Cerebellar cortex (tissue), 1 donor: Measurements from ENCODE around the gene GRAMD2A.

Source experiments
- DNase-seq: peaks from one replicate; pipeline ENCODE4 v3.0.0-alpha.2; 2015; ENCODE audit warnings: low spot score

Gene GRAMD2A

DNA sequence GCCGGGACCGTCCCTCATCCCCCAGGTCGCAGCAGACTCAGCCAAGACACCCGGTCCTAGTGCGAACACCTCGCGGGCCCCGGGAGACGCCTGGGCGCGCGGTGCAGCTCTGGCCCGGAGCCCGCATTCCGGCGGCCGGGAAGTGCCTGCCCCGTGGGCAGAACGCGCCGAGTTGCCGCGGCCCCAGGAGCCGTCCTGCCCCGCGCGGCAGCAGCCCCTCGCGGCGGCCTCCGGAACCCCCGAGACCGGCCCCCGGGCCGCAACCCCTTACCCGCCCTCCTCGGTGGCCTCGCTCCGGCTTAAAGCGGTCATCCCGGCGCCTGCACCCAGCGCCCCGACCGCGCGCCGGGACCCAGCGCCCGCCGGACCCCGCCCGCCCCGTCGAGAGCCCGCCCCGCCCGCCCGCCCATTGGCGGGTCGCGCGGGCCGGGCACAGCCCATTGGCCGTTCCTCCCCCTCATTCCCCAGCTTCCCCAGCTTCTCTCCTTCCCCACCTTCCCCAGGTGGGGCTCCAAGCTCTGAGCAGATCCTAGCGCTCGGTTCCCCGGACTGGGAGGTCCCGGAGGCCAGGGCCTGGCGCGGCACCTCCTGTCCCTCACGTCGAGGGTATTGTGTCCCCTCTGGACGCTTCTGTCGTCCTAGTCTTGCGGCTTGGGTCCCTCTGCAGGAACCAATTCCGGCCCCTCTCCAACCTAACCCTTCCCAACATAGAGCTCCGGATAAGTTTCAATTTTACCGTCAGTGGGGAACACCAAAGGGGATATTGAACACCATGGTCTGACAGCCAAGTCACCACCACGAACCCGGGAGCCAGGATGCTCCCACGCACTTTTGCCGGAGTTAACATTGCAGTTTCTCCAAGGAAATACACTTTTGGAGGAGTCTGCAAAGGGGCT is at the start of gene GRAMD2A:
Gene GRAMD2A, minus strand, starts transcription at position 328 of the 896 bp plus-strand sequence.
- no peak for DNase-seq

DNA sequence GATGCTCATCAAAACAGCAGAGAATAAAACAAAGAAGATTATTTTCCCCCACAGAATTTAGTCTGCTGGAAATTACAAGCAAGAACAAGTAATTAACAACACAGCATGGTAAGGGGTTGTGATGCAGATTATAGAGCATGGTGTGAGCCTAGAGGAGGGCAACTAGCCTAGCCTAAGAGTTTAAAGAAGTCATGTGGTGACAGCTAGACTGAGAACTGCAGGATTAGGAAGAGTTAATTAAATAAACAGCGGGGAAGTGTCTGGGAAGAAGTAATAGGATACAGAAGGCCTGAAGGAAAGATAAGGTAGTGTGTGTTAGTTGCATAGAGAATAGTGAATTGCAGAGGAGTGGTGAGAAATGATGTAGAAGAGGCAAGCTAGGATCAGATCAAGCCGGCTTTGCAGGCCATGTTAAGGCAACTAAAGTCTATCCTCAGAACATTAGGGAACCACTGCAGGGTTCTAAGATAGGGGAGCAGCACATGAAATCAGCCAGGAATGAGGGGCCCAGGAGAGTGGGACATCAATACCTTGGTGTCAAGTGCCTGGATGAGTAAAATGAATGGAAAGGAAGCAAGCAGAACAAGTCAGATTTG is 45.3 kb upstream of the GRAMD2A start:
- DNase-seq, result peak; percentile 38

DNA sequence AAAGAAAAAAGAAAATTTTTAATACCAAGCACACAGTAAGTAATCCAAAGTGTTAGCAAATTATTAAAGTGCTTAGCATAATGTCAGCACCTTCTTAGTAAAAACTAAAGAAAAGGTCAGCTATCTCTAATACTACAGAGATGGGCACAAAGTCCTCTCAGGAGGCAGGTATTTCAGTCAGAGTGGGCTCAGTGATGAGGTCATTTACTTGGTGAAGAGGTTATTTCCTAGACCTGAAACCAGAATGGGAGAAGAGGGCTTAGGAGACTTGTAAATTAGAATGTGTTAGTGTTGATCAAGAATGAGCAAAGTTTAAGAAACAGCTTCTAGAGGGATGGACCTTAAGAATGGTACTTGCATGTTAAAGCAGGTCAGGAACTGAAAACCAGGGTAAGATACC is 42.1 kb upstream of the GRAMD2A start:
- no peak for DNase-seq

DNA sequence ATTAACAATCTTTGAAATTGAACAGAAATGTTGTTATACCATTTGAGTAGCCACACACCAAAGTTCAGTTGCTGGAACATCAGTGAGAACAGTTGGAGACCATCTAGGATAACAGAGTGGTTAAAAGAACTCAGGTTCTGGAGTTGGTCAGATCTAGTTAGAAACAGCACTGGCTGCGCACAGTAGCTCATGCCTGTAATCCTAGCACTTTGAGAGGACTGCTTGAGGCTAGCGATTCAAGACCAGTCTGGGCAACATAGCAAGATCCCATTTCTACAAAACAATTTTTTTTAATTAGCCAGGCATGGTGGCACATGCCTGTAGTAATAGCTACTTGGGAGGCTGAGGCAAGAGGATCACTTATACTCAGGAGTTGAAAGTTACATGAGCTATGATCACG is 41.0 kb upstream of the GRAMD2A start:
- no peak for DNase-seq

DNA sequence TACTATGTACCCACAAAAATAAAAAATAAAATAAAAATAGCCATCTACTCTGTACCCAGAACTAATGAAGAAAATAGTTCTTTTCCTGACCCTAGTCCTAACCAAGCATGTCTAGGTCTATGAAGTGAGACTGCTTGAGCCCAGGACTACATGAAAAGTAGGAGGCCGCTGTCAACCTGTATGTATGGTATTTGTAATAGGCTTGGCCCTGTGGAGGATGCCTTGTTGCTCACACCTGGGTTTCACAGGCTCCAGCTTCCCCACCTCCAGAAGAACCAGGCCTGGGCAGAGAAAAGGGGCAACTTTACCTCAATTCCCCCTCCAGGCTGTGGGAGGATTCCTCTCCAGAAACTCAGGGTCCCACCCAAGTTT is 40.3 kb upstream of the GRAMD2A start:
- peak; percentile 24 for DNase-seq

DNA sequence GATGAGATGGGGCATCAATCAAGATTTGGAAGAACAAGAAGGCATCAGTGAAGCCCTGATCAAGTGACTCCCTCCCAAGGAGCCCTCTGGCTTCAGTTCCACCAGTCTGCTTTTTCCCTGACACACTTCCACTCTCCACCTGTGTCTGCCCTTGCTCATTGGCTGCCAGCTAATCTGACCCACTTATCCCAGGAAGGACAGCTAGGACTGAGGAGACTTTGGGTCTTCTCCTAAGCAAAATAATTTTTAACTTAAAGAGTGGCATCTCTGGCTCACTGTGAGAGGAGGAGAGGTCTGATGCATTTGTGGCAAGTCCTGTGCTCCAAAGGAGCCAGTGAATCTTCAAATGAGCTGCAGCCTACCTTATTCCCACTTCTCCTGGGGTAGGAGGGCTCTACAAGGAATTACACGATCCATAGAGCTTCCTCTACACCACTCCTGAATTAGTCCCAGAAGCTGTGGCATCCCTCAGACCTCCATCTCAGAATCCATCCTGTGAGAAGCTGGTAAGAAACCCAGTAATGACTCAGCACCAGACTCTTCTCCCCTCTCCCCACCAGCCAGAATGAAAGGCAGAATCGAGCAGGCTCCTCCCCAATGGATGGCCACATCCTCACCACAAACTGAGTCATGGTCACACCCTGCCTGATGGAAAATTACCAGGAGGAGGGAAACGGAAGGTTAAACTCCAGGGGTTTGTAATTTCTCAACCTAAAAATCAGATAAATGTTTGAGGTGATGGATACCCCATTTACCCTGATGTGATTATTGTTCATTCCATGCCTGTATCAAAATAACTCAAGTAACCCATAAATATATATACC is 39.7 kb upstream of the GRAMD2A start:
- DNase-seq, result peak; percentile 78

DNA sequence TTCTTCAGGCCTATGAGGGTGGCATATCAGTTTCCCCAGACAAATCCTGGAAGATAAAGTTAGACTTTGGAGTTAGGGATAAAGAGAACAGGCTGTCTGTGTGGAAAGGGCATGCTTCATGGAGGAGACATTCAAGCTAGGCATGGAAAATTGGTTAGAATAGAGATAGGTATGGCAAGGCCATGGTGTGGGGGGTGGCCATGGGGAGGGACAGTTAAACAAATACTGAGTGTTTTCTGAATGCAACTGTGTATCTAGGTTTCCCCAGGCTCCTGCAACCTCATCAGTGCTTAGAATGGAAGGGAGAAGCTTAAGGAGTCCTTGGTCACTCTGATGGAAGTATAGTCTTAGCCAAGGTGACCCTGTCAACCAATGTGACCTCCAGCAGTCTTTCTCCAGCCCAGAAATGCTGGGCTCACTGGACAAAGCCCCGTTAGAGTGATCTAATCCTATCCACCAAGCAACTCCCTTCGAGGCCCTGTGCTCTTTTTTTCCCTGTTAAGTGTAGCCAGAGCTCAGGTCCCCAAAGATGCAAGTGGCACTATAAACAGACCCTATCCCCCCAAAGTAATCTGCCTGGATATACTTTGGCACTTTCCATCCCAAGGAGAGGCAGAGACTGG is 38.9 kb upstream of the GRAMD2A start:
- no peak for DNase-seq

DNA sequence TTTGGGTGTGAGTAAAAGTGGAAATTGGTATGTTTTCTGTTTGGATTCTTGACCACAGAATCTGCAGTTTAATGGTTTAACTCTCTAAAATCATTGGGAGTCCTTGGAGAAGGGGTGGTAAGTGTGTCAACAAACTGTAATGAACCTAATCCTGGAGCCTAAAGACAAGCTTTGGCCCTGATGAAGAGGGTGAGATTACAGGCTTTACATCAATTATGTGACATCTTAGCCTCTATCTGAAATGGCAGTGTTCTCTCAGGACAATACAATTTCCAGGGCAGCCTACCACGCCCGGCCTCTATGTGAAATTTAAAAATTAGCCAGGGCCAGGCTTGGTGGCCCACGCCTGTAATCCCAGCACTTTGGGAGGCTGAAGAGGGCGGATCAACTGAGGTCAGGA is 37.7 kb upstream of the GRAMD2A start:
- no peak for DNase-seq

DNA sequence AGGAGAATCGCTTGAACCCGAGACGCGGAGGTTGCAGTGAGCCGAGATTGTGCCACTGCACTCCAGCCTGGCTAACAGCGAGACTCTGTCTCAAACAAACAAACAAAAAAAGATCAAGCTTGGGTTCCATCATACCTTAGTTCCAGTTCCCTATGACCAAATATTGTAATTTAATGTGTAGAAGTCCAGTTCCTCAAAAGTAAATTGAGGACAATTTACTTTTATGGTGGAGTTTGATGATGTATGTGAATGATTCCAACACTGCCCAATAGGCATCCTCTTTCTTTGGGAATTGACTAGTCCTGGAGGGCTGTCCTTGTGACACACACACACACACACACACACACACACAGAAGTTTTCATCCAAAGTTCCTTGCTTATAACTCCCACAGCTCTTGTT is 36.2 kb upstream of the GRAMD2A start:
- DNase-seq, result no peak

DNA sequence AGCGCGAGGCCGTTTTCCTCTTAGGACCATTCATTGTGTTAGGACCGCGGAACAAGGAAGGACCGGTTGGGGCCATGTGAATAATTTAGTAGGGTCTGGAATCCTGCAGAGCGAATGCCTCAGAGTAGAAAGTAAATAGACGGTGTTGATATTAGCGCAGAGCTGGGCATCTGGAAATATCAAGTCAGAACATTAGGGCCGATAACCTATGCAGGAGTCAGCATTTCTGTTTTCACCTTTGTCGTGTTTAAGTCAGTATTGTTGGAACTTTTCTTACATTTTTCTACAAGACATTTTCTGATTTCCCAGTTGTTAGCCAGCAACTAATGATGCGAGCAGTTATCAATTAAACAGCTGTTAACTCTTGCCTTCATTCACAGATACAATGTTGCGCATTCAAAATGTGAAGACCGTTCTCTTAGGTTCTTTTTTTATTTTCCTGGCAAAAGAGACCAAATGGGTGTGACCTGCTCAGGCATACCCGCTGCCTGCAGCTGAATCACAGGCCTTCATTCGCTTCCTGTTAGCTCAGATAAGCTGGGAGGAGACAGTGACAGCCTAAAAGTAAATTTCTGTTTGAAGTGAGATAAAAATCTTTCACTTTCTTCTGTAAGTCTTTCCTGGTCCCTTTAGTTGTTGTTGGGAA is 34.4 kb upstream of the GRAMD2A start:
- peak; percentile 27 for DNase-seq

DNA sequence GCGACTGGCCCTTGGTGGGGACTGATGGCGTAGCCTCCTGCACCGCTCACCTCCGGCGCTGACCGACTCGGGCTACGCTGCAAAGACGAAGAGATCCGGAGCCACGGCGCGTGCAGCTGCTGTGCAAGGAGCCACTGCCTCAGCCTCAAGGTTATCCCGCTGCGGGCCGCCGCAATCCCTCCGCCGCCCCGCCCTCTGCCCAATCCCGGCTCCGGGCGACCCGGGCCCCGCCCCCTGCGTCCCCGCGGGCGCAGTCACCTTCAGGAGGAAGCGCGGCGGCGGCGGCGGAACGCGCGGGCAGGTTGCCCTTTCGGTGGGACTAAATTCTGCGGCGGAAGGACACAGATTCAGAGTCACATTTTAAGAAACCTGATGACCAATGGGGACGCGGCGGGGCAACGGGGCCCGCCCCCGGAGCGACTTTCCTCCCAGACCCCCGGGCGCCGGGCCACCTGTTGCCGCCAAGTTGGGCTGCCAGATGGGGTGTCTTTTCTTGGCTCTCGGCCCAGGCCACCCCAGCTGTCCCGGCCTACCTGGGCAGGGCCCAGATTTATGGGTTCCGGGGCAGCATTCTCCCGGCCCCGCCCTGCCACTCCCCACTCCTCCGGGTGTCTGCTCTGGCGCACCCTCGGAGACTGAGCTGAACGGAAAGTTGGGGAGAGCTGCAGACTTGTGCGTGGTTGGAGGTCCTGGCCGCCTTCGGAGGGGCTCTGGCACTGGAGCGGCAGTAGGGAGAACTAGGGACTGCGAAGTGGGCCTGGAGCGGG is 33.7 kb upstream of the GRAMD2A start, which contains the start of gene PKM:
Gene PKM, minus strand, starts transcription at position 125 of the 767 bp plus-strand sequence. CDS start 12,093 bp downstream, outside the sequence.
- peak; percentile 94 for DNase-seq

DNA sequence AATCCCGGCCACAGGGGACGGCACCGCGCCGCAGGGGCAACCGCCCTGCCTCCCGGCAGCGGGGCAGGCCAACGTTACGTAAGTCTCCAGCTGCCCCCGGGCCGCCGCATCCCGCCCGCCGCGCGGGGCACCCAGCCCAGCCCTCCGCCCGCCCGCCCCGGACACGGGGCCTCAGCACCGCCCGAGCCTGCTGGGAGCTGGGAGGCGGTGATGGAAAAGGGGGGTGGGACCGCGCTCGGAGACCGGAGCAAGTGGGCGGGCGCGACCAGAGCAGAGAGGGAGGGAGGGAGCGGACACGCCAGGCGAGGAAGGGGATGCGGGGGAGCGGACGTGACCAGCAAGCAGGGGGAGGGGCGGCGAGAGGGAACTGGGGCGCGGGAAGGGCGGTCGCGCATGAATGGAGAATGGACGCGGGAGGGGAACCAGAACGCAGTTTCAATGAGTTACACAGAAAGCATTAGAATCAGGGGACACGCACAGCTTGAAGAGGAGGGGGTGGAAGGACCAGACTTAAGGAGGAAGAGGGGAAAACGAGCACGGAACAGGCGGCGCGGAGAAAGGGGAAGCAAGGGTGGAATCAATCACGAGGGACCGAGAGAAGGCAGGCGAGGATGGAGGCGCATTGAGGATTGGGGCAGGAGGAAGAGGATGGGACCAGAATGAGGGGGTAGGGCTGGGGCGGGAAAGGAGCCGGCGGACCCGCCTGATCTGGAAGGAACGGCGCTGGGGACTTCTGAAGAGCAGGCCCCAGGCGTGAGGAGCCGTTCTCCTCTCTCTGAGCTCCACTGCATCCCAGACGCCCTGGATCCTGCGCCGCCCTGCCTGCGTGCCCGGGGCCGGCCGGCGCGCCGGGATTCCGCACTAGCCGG is 32.8 kb upstream of the GRAMD2A start:
- peak; percentile 78 for DNase-seq

DNA sequence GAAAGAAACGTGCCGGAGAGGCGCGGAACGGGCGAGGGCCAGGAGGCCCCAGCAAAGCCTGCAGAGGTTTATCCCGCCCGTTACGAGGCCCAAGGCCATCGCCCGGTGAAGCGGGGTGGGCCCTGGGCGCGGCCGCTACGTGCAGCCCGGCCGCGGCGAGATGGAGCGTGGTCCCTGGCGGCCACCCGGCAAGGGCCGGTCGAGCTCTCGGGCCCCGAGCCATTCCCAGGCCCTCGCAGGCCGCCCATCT is 32.3 kb upstream of the GRAMD2A start:
- DNase-seq, result no peak

DNA sequence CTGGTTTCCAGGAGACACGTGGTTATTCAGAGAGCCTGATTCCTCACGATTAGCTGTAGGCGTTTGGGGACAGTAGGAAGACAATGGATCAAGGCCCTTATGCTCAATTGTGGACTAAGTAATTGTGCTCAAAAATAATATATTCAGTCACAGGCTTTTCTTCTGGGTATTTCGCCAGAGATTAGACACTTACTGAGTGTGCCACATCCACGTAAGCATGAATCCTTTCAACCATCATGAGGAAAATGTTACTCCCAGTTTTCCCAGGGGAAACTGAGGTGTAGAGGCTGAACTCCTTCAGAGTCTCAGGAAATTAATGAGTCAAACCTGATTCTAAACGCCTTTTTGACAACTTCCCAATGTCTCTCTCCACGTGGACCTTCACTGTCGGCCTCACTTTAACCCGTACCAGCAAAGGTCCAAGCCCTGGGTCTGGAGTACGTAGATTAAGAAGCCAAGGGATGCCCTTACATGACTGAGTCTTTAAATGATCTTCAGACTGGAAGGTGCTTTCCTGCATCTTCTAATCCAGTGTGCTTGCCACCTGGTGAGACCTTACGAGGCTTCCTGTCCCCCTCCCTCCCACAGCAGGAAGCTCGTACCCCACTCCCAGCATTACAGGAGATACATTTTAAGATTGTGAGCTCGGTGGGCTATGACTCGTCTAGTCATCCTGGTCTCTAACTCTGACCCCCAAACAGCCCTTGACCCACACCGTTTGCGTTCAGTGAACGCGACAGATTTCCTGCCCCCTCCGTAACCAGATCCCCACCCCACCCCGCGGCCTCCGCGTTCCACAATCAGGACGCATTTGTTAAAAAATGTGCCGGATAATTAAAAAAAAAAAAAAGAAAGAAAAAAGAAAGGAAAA is 31.7 kb upstream of the GRAMD2A start:
- no peak for DNase-seq

DNA sequence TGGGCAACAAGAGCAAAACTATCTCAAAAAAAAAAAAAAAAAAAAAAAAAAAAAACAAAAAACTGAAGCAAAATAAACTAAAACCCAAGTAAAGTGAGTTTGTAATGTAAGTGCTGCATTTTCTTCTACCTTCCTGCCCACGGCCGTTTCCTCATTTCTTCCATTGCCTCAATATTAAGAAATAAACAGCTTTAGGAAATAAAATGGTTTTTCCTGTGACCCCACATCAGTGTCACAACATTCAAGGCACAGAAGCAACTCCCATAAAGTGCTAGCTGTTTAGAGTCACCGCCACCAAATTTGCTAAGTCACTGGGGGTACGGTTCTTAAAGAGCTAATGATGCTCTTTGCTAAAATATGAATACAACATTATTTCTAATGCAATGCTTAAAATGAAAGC is 30.1 kb upstream of the GRAMD2A start:
- no peak for DNase-seq

DNA sequence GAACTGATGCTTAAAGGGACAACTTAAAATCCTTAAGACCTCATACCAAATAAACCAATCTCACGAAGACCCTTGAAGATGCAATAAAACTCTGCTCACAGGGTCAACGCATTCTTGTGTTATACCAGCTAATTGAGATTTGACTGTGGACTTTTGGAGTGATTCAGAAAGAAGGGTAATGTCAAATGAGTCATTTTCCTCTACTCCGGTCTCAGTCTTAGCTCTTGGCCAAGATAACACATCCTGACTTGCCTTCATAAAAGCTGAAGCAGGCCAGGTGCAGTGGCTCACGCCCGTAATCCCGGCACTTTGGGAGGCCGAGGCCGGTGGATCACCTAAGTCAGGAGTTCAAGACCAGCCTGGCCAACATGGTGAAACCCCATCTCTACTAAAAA is 29.6 kb upstream of the GRAMD2A start:
- no peak for DNase-seq

DNA sequence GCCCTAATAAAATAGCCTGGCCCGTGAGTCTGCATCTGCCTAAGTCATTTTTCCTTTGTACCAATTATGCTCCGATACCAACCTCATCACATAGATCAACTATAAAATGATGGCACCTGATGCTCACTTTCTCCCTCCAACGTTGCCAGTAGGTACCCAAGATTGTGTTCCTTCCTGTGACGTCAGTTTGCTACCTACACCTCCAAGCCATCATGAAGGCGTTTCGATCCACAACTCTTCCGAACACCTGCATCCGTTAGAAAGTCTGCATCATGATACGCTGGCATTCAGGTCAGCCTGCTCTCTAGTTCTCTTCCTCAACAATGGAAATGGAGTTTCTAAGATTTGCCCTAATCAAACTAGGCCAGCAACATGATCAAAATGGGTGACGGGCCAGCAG is 25.7 kb upstream of the GRAMD2A start:
- DNase-seq, result no peak

DNA sequence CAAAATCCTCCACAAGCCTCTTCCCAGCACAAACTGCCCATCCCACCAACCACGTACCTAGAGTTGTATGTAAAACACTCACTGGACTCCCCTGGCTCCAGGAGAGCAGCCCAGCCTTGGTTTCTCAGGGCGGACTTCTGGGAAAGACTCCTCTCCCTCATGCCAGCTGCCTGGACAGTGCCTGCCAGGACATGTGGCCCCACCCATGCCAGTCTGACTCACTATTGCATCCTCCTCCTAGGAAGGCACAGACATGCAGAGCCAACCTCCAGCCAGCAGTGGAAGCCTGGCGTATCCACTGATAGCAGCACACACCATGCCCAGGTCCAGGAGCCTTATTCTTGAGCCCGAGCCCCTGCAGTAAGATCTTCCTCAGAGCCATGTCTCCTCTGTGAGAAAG is 24.8 kb upstream of the GRAMD2A start:
- DNase-seq, result peak; percentile 70

DNA sequence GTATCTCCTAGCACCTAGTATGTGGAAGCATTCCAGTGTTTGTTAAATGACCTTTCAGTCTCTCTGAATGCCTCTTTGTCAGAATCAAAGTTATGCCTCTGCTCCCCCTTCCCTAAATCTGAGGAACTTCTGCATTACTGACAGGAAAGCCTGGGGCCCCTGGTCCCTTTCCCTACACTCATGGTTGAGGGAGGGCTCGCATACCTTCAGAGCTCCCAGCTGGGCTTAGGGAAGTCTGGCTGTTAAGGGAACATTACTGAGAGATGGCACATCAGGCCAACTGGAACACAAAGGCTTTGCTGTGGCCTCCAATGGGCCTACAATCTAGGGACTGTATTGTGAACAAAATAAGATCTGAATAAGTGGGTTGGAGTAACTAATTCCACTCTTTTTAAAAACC is 23.1 kb upstream of the GRAMD2A start:
- DNase-seq, result no peak
